ENCODE data around the gene ITGA8.
"Not testable (repeated sequence)": the region's sequence is repeated elsewhere in the genome, so short reads cannot be mapped to it uniquely, and the experiment has no call there.

Gene ITGA8

DNA sequence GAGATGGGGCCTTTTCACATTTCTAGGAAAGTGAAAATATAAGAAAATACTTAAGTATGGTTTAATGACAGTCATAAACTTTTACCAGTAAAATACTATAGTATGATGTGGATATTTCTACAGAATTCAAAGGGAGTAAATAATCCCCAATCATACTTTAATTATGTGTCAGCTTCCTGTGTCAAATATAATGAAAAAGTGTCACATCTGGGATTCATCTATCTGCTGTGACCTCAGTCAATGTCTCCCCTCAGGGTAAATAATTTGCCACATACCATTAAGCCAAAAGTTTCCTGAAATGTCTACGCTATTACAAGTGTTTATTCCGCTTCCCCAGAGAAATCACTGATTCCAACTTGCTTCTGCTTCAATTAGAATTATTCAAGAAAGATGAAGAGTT is 110.5 kb downstream of the ITGA8 start:
- no peak for DNase-seq (ENCODE audit: low read depth)

DNA sequence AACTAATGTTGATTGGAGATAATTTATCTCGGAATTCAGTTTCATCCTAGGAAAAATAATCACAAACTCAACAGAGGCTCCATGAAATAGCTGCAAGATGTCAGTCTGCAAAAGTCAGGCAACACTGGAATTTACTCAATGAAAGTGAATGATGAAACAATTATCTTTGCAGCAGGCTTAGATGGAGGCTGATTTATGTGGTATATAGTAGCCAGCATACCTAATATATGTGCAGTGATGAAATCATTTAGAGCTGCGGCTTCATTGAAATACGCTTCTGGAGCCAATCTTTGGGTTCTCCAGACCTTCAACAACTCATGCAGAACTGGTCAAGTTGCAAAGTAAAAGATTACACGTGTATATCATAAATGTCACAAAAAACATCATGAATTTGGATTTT is 113.3 kb downstream of the ITGA8 start:
- DNase-seq (ENCODE audit: low read depth), result no peak

DNA sequence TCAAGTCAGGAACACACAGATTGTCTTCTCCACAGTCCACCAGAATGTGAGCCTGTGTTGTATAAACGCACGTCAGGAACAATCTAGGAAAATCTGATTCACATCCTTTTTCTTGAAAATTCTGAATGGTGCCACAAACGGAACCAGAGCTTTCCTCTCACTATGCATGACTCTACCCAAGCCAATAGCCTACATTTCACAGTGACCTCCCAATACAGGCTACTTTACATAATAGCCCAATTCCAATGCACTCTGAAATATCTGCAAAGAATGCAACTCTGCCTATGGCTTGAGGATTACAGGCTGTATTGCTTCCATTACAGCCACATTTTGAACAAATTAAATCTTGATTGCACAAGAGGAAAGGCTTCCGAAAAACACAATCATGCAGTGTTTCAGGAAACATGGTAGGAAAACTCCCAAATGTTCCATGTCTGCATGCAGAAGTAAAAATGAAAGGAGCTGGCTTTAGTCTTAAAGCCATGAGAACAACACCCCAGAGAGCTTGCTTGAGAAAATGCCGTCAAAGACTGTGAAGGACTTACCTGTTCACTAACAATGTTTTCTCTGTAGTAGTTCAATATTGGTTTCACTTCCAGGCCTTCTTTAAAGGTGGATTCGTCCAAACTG is 113.9 kb downstream of the ITGA8 start:
- no peak for DNase-seq (ENCODE audit: low read depth)

DNA sequence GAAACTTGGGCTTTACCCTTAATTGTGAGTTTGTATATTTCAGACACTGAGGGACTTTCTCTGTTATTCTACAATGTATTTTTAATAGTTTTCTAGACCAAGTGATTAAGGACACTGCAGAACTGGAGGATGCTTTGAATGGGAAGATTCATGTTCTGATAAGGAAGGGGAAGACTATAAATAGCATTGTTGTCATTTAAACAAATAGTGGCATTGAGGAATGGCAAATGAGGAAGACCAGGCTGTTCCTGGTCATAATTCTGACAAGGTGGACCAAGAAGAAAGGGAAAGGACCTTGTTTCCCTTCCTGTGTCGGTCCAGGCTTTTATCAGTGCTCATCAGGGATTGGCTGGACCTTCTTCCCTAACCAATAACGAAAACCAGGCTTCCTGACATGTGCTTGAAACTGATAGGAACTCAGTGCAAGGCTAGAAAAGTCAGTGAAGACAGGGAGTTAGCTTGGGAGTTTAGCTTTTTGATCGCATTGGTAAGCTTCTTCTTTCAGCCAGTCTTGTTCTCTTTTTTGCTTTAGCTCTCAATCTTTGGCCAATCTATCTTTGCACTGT is 116.2 kb downstream of the ITGA8 start:
- DNase-seq (ENCODE audit: low read depth), result no peak

DNA sequence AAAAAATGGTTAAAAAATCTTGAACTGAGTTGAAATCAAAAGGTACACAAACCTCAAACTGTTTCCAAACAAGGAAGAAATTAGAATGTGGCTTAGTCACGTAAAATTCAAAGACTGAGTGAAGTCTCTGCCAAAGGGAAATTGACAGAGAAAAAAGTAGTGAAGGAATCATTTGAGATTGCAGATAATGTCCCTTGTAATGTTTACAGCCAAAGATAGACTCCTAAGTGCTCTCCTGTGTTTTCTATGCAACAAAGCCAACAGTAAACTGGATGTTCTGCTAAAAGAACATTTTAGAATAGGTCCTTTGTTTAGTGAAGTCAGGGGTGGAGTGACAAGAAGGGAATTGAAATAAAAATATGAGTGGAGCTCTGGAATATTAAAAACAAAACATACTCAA is 117.9 kb downstream of the ITGA8 start:
- no peak for DNase-seq (ENCODE audit: low read depth)

DNA sequence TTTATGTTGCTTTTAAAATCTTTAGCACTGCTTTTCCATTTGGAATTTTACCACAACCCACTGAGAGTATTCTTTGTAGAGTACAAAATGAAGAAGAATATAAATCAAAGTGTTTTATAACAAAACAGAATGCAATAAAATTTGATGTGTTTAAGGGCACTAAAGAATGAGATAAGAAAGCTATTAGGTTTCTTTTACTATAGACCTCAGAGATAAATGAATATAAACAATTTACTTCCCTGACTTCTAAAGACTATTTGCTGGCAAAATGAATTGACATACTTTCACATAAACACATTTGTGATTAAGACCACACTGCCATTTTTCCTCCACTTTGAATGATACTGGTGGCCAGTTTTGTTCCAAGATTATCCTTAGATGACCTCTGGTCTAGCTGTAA is 124.5 kb downstream of the ITGA8 start:
- no peak for DNase-seq (ENCODE audit: low read depth)

DNA sequence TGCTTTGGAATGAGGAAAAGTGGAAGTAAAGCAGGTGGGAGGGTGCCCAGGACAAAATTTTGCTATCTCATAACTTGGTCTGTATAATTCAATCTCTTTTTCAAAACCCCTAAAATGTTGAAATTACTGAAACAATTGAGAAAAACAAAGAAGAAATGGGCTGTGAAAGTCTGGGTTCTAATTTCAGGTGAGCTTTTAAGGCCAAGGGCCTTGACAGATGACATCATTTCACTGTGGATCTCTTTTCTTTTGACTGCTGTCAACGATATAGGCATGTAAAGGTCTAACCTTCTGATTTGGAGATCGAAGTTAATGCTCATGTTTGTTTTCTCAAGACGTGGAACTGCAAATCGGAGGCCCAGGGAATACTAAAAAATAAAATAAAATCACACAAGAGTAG is 127.8 kb downstream of the ITGA8 start:
- no peak for DNase-seq (ENCODE audit: low read depth)

DNA sequence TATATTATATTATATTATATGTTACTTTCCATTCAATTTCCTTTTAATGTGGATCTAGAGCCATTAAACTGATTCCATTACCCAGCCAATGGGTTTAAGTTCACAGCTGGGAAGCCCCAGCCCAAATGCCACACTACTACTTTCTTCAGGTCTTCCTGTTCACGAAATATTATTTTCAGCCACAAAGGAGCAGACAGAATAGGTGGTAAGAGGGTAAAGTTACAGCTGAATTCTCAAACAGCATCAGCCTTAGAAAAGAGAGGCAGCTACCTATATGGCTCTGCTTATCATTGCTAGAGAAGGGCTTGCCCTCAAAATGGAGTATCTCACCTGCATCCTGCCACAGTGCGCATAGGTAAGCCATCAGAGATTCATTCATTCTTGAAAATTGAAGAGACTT is 128.3 kb downstream of the ITGA8 start:
- no peak for DNase-seq (ENCODE audit: low read depth)

DNA sequence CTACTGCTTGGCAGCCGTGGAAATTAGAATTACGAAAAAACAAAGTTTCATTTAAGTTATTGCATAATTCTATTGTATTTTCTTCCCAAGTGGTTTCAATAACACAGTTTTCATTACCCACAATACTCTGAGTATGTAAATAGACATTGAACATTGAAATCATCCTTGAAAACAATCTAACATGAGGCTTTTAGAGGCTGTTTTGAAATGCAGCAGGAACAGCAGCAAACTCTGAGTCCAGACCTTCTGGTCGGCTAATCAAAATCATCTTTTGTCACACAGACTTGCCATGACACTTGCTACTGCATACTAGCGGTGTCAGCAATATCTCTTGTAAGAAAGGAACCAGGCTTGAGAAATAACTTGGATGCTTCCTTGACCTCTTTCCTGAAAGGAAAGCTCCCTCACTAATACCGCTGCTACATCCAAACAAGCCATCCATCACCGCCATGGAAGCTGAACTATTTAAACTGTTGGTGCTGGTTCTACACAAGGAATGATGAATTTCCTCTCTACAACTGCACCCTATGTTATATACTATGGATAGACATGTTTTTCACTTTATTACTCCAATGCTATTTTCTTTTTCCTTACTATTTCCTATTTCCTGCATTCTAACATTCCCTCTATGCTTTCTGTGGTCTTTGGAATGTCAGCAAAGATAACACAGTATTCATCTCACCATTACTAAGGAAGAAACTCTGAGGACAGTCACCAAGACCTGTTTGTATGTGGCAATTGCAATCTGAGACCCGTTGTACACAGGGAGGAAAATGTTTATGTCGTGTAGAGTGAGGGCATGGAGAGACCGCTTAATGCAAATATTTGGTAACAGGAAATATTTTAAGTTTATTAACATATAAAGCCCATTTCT is 130.8 kb downstream of the ITGA8 start:
- no peak for DNase-seq (ENCODE audit: low read depth)

DNA sequence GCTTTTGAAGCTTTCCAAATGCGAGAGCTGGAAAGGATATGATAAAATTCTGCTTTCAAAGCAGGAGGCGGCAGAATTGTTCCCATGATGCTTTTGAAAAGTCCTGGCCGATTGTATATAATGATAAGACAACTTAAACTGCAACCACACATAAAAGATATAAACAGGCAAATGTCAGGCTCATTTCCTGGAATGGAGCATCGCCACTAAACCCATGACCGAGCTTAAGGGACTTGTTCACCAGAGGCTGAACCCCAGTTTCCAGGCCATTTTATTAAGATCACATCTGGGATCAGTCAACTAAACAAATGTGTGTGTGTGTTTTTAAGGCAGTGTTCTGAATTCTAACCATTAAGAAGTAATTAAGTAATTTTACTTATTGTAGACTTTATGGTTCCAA is 131.6 kb downstream of the ITGA8 start:
- no peak for DNase-seq (ENCODE audit: low read depth)

DNA sequence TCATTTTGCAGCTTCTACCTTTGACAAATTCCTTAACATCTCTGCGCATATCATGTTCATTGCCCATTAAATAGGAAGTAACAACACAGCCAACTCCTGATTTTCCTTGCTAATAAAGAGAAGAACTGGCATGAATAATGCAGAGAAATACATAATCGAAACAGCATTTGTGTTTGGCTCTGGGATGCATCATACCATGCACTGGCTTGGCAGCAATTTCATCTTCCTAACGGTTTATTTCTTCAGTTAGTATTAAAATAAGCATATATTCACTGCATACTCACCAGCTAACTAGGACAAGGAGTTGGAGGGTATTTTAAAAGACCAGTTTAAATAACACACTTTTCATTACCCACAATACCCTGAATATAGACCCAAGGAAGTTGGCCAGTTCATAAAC is 132.5 kb downstream of the ITGA8 start:
- no peak for DNase-seq (ENCODE audit: low read depth)

DNA sequence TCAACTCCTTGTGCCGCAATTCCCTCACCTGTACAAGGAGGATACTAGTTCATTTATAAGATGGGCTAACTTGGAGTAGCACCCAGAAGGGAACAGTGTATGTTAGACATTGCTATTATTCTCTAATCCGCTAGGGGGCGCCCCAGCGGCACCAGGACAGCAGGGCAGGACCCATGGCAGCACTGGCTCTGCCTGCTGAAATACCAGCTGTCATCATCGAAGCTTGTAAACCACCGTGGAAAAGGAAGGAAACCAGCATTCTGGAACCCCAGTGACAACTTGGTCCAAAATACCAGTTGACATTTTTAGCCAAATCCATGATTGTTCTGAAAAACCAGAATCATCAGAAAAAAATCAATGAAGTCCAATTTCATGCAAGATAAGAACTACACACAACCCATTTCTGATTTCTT is 134.4 kb downstream of the ITGA8 start:
- no peak for DNase-seq (ENCODE audit: low read depth)

DNA sequence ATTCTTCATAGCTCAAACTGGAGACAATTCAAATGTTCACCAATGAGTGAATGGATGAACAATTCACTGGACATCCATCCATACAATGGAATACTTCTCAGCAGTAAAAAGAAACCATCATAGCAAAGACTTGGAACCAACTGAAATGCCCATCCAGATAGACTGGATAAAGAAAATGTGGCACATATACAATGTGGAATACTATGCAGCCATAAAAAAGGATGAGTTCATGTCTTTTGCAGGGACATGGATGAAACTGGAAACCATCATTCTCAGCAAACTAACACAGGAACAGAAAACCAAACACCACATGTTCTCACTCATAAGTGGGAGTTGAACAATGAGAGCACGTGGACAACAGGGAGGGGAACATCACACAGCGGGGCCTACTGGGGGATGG is 136.8 kb downstream of the ITGA8 start:
- not testable (repeated sequence) for DNase-seq (ENCODE audit: low read depth)

DNA sequence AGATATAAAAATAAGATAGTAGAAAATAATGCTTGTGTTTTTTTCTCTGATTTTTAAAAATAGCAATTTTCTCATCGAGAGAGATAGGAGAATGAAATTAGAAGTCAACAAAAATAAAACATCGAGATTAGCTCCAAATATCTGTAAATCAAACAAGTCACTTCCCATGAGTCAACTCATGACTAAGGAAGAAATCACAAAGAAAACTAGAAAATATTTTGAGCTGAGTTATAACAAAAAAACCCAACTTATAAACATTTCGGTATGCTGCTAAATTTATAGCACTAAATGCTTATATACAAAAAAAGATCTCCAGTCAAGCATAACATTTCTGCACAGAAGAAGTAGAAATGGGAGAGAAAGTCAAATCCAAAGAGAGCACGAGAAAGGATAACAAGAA is 140.1 kb downstream of the ITGA8 start:
- DNase-seq (ENCODE audit: low read depth), result no peak

DNA sequence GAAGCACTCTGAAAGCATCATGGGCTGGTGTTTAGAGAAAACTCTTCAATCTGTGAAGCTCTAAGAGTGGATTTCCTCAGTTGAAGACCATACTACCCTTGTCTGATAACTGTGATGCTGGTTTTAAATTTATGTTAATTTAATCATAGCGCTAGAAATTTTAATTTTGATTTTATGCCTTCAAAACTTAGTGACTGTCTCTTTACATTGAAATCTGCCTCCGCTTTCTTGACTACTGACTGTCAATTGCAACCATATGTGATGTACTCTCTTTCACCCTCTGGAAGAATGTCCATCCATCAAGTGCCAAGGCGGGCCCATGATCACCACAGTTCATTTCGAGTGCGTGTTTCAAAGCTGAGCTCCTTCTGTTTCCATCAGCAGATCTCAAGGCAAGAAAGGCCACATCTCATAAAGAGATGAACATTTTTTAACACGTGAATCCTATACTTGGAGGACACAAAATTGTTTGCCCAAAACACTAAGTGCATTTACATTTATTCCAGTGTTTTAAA is 147.1 kb downstream of the ITGA8 start:
- DNase-seq (ENCODE audit: low read depth), result no peak

DNA sequence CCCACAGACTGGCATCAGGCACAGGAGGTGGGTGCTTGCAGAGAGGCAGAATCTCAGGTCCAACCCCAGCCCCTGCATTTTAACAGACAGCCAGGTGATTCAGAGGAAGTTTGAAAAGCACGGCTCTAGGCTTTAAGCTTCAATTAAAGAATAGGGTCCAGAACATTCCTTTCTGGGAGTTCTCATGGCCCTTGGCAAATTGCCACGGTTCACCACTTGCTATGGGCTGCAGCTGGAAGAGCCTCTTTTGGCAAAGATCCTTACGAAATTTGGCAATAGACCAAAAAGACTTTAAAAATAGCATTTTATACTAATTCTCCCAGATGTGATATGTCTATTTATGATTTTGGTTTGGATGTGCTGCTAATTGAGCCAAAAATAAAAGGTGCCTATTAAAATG is 148.1 kb downstream of the ITGA8 start:
- no peak for DNase-seq (ENCODE audit: low read depth)

DNA sequence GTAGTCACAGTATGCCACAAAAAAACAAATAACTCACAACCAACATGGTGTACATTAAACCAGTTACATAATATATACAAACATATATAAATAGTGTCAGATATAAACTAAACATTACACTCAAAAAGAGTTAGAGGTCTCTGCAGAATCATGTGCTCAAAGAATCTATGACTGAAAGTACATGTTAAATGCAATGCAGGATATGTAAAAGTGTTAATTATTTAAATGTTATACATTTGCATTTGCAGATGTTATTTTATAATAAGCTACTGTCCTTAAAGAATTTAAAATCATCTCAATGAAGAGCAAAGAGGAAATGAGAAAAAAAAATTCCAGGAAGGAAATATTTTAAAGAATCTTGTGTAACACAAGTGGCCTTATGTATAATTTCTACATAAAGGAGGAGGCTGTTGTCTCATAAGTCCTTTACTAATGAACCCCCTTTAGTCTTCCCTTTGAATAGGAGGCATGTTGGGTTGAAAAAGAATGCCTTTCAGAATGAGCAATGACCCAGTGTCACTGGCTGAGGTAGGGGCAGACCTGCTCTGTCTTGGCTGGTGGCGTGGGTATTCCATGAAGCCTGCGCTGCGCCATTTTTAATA is 148.9 kb downstream of the ITGA8 start:
- DNase-seq (ENCODE audit: low read depth), result no peak

DNA sequence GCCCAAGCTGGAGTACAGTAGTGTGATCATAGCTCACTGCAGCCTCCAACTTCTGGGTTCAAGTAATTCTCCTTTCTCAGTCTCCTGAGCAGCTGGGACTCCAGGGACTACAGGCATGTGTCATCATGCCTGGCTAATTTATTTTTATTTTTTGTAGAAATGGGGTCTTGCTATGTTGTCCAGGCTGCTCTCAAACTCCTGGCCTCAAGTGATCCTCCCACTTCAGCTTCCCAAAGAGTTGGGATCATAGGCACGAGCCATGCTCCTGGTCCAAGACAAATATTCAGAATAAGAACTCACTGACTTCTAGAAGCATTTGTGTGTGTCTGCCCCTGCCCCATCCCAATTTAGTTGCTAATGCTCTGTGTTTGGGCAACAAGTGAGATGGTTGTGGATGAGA is 151.8 kb downstream of the ITGA8 start:
- DNase-seq (ENCODE audit: low read depth), result no peak

DNA sequence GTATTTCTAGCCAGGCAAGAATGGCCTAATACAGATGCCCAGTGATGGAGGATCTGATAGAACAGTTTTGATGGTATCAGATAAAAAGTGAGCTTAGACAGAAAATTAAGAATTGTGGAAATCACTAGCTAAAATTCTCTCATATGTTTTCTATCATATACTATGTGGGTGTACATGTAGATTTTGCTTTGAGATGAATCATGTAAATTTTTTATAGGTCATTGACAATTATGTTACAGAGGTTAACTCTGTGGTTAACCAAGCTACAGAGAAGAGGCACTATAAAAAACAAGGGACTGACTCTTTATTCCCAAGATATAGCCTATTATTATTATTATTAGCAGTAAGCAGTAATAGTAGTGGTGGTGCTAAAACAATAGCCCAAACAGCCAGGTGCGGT is 156.5 kb downstream of the ITGA8 start:
- DNase-seq (ENCODE audit: low read depth), result no peak

DNA sequence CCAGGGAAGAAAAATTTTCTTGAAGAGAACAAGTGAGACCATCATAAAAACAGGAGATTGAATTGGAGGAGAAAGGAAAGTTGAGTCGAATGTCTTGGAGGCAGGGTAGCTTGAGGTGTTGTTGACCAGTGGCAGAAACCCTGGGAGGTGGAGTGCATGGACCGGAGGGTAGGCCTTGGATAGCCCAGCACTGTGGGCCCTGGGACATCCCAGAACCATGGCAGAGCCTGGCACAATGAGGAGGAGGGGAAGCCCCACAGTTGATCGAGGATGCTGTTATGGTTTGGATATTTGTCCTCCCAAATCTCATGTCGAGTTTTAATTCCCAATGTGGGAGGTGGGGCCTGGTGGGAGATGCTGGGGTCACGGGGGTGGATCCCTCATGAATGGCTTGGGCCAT is 157.1 kb downstream of the ITGA8 start:
- DNase-seq (ENCODE audit: low read depth), result no peak

DNA sequence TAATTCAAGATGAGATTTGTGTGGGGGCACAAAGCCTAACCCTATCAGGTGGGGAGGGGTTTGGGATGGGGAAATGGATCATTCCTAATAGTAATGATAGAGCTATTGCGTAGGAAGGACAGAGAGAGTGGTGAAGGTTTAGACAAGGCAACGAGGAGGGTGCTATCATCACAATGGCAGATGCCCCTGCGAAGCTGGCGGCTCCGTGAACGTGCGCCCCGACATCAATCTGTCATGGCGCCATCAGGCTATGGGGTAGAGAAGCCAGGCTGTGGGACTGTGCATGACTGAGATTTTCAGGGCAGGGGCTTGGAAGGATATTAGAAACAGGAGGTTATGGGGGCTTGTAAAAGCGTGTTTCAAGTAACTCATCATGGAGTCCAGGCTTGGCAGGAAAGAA is 157.6 kb downstream of the ITGA8 start:
- DNase-seq (ENCODE audit: low read depth), result no peak

DNA sequence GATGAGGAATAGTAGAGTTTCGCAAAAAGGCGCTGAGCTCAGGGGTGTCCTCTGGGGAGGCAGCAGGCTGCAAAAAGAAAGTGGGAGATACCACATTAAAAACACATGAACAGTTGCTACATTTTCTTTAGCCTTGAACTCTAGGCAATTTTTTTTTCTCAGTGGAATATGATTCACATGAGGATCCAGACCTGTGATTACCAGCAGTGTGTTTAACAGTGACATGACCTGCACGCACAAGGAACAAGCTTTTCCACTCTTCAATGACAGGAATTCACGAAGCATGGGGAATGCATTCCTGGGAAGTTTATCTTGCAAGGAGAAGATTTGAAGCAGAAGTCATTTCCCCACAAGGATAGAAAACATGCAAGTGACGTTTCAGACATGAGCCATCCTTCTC is 161.6 kb downstream of the ITGA8 start:
- DNase-seq (ENCODE audit: low read depth), result no peak

DNA sequence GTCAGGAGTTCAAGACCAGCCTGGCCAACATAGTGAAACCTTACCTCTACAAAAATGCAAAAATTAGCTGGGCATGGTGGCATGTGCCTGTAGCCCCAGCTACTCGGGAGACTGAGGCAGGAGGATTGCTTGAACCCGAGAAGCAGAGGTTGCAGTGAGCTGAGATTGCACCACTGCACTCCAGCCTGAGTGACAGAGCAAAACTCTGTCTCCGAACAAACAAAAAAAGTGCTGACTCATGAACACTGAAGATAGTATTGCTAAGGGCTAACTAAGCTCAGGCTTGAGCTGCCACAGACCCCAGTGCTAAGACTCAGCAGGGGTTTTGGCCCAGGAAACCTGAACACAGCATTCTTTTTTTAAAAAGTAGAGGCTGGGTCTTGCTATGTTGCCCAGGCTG is 162.6 kb downstream of the ITGA8 start:
- not testable (repeated sequence) for DNase-seq (ENCODE audit: low read depth)
